OCI-LY7 (cell line): ENCODE results near the gene SPNS1.

ENCODE experiments used
- EZH2phosphoT487 ChIP-seq: fragments of 200-600 bp; sonication (generic); IDR thresholded peaks from 2 replicates; pipeline ENCODE4 v1.6.1; 2018; ENCODE audit warnings: low read depth, borderline replicate concordance, mild to moderate bottlenecking, mixed run types, antibody characterized with exemption, low read length, moderate library complexity, mixed read lengths
- TF ChIP-seq, protein P1 (sequence below): fragments of 200-600 bp; sonication (generic); conservative IDR thresholded peaks from 2 replicates; pipeline ENCODE4 v1.5.1; 2014; ENCODE audit warnings: mild to moderate bottlenecking, antibody characterized with exemption, low read length, moderate library complexity, mixed read lengths

DNA sequence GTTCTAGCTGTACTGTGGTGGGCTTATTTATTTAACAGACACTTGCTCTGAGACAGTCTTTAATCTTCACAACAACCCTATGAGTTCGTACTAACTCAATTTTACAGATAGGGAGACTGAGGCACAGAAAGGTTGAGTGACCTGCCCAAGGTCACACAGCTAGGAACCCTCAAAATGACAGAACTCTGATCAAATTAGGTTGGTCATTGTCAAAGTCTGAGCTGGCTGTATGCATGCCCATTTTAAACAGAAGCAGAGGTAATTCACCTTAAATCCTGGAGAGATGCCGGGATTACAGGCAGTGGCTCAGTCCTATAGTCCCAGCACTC, 35.2 kb downstream of the SPNS1 start:
- TF ChIP-seq, protein P1, sequence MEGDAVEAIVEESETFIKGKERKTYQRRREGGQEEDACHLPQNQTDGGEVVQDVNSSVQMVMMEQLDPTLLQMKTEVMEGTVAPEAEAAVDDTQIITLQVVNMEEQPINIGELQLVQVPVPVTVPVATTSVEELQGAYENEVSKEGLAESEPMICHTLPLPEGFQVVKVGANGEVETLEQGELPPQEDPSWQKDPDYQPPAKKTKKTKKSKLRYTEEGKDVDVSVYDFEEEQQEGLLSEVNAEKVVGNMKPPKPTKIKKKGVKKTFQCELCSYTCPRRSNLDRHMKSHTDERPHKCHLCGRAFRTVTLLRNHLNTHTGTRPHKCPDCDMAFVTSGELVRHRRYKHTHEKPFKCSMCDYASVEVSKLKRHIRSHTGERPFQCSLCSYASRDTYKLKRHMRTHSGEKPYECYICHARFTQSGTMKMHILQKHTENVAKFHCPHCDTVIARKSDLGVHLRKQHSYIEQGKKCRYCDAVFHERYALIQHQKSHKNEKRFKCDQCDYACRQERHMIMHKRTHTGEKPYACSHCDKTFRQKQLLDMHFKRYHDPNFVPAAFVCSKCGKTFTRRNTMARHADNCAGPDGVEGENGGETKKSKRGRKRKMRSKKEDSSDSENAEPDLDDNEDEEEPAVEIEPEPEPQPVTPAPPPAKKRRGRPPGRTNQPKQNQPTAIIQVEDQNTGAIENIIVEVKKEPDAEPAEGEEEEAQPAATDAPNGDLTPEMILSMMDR, result no peak
- TF ChIP-seq EZH2phosphoT487, result no peak
